Glutamatergic neuron (in vitro differentiated cells): ENCODE data around the gene DNAJC27. TPM values are rescaled to one million over a fixed set of nuclear protein-coding genes. Genes with fewer than 3 reads are reported as not detected.

Experiments
- DNase-seq: peaks from one replicate; pipeline ENCODE4 v3.0.0; 2022
- H3K27ac Mint-ChIP-seq: one replicate; pipeline ENCODE4 v1.8.0; 2020; ENCODE audit warnings: mild to moderate bottlenecking, mixed read lengths, inconsistent platforms; ENCODE audit not compliant: unreplicated experiment
- H3K27me3 Mint-ChIP-seq: one replicate; pipeline ENCODE4 v1.8.0; 2020; ENCODE audit warnings: mild to moderate bottlenecking, moderate library complexity, mixed read lengths, inconsistent platforms; ENCODE audit not compliant: unreplicated experiment
- H3K36me3 Mint-ChIP-seq: one replicate; pipeline ENCODE4 v1.8.0; 2020; ENCODE audit warnings: mild to moderate bottlenecking, mixed read lengths, inconsistent platforms; ENCODE audit not compliant: unreplicated experiment
- H3K4me1 Mint-ChIP-seq: one replicate; pipeline ENCODE4 v1.8.0; 2020; ENCODE audit warnings: mild to moderate bottlenecking, low read depth, mixed read lengths, inconsistent platforms; ENCODE audit not compliant: unreplicated experiment
- H3K4me3 Mint-ChIP-seq: one replicate; pipeline ENCODE4 v1.8.0; 2020; ENCODE audit warnings: mild to moderate bottlenecking, mixed read lengths, inconsistent platforms; ENCODE audit not compliant: unreplicated experiment
- H3K9me3 Mint-ChIP-seq: one replicate; pipeline ENCODE4 v1.8.0; 2020; ENCODE audit warnings: mild to moderate bottlenecking, moderate library complexity, mixed read lengths, inconsistent platforms; ENCODE audit not compliant: unreplicated experiment
- CTCF ChIP-seq: fragments of 200-600 bp; sonication (generic); IDR thresholded peaks from one replicate; pipeline ENCODE4 v1.5.0; 2021; ENCODE audit not compliant: partially characterized antibody, unreplicated experiment
- total RNA-seq: library from RNA; stranded (reverse); fragmentation: NEBNext Ultra II Directional; extraction: Animal tissue kit (Norgen Biotek cat#: 25700); gene quantifications from one replicate; pipeline ENCODE4 v1.2.1, GENCODE V29; 2021; ENCODE audit not compliant: unreplicated experiment

DNAJC27 gene
- total RNA-seq, 1 donor from 2014 or later, result 17.9 TPM

DNA sequence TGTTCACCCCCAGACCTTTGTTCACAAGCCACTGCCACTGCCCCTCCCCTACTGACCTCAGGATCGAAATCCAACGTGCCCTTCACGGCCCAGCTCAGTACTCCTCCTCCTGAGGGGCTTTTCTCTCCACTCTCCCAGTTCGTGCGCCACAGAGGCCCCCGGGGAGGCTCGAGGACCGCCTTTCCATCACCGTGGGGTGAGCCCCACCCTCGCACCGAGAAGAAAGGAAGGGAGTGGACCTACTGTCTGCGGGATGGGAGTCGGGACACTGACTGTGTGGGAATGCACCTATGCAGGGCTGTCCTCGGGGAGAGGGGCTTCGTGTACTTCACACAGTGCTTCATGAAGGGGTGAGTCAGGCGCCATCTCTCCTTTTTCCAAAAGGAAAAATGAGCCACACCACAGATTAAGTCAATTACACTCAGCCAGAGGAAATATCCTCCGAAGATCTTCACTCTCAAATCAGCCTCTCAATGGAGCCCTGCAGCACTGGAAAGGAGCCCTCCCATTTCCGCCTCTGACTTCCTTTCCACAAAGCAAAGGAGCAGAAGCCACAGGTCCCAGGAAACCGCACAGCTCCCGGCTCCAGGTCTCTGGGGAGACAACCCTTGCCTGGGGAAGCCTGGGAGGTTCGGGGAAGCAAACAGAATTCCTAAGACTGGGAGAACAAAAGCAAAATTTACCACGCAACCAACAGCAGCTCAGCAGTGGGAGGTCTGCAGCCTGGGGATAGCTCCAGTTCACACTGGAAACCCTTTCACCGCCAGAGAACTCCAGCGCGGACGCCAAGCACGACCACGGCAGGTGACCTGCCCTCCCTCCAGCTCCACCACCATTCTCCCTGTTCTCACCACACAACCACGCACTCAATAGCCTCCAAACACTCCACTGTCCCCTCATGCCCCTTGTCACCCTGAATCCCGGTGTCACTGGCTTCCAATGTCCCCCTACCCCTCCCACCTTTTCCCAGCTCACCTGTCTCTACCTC is 73.3 kb downstream of the DNAJC27 start:
- H3K27me3 Mint-ChIP-seq, result peaks cover 6% of the 10 kb centered on the region
- H3K4me3 Mint-ChIP-seq, result no peak overlapping the region
- TF ChIP-seq CTCF, result no peak
- peaks cover 5% of the 10 kb centered on the region for H3K4me1 Mint-ChIP-seq
- H3K9me3 Mint-ChIP-seq, result peaks cover 13% of the 10 kb centered on the region
- H3K27ac Mint-ChIP-seq, result no peak overlapping the region
- peaks cover 48% of the 10 kb centered on the region for H3K36me3 Mint-ChIP-seq
- no peak for DNase-seq

- no peak overlapping the region for H3K27ac Mint-ChIP-seq
- no peak overlapping the region for H3K4me3 Mint-ChIP-seq
- no peak for TF ChIP-seq CTCF
- no peak for DNase-seq
- H3K9me3 Mint-ChIP-seq, result peaks cover 15% of the 10 kb centered on the region
- H3K36me3 Mint-ChIP-seq, result peaks cover 52% of the 10 kb centered on the region
- H3K4me1 Mint-ChIP-seq, result peaks cover 2% of the 10 kb centered on the region
- peaks cover 4% of the 10 kb centered on the region for H3K27me3 Mint-ChIP-seq
Measured at GRCh38 chr2:24894750-24895149, 77.0 kb downstream of the DNAJC27 start.

DNA sequence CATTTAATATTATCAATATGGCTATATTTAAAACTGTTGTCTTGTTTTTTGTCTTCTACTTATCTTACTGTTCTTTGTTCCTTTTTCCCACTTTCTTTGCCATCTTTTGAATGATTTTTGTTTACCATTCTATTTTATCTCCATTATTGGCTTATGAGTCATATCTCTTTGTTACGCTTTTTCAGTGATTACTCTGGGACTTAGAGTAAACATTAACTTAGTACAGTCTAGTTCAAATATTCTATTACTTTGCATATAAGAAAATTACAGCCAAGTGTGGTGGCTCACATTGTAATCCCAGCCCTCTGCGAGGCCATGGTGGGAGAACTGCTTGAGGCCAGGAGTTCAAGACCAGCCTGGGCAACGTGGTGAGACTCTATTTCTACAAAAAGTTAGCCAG is 77.8 kb downstream of the DNAJC27 start:
- Mint-ChIP-seq H3K27ac (no peak overlapping the region), H3K9me3 (peaks cover 15% of the 10 kb centered on the region), H3K36me3 (peaks cover 47% of the 10 kb centered on the region), H3K4me1 (peaks cover 2% of the 10 kb centered on the region), H3K27me3 (peaks cover 4% of the 10 kb centered on the region), H3K4me3 (no peak overlapping the region)
- no peak for DNase-seq
- no peak for TF ChIP-seq CTCF

Other genes starting within 250 kb of the DNAJC27 start
- 25.2 TPM for gene PTRHD1, start 178.6 kb downstream of the DNAJC27 start, total RNA-seq
- gene CENPO, start 178.5 kb downstream of the DNAJC27 start, total RNA-seq, result 26.5 TPM
- gene ADCY3, start 51.7 kb downstream of the DNAJC27 start, total RNA-seq, result 76.2 TPM
- gene EFR3B, start 70.1 kb upstream of the DNAJC27 start, total RNA-seq, result 22.9 TPM
- gene POMC, start 196.6 kb upstream of the DNAJC27 start, total RNA-seq, result 0.29 TPM